Breast epithelium (tissue), 4 donors: ENCODE data around the gene C1orf146. TPM values are rescaled to one million over a fixed set of nuclear protein-coding genes. Genes with fewer than 3 reads are reported as not detected.
"Not testable (repeated sequence)": the region's sequence is repeated elsewhere in the genome, so short reads cannot be mapped to it uniquely, and the experiment has no call there.

Experiments used
- DNase-seq, 2 donors: peaks; one replicate each; pipeline ENCODE4 v3.0.0-alpha.2; 2019; ENCODE audit warnings: low spot score in 2 of 2
- H3K27ac ChIP-seq, 2 donors: fragments of 200-600 bp; sonication (generic) in 1 of 2; one replicate each; pipeline ENCODE4 v1.5.1; 2016 to 2019; ENCODE audit warnings: mild to moderate bottlenecking in 1 of 2
- H3K27me3 ChIP-seq, 2 donors: fragments of 200-600 bp; sonication (generic) in 1 of 2; one replicate each; pipeline versions ENCODE4 v1.5.1 to v1.6.0; 2017 to 2019; ENCODE audit warnings: control low read depth in 1 of 2, mild to moderate bottlenecking in 1 of 2
- H3K36me3 ChIP-seq: fragments of 200-600 bp; one replicate; pipeline ENCODE4 v1.5.1; 2019
- H3K4me1 ChIP-seq, 2 donors: fragments of 200-600 bp; sonication (generic); one replicate each; pipeline ENCODE4 v1.5.1; 2016 to 2019; ENCODE audit warnings: control low read depth in 1 of 2
- H3K4me3 ChIP-seq, 3 donors: fragments of 200-600 bp; sonication (generic); 1 replicate in 2 of 3; 2 replicates in 1 of 3; pipeline ENCODE4 v1.5.1; 2016 to 2019; ENCODE audit warnings: mild to moderate bottlenecking in 3 of 3, moderate library complexity in 2 of 3
- H3K9me3 ChIP-seq, 2 donors: fragments of 200-600 bp; sonication (generic) in 1 of 2; one replicate each; pipeline ENCODE4 v1.5.1; 2016 to 2019; ENCODE audit warnings: control low read depth in 1 of 2
- CTCF ChIP-seq, 3 donors: fragments of 450-650 bp; IDR thresholded peaks; one replicate each; pipeline ENCODE4 v1.5.1; 2016 to 2017; ENCODE audit warnings: antibody characterized with exemption in 3 of 3, mild to moderate bottlenecking in 3 of 3, moderate library complexity in 3 of 3
- POLR2A ChIP-seq: fragments of 450-650 bp; IDR thresholded peaks from one replicate; pipeline ENCODE4 v1.6.1; 2016; ENCODE audit warnings: antibody characterized with exemption, mild to moderate bottlenecking, moderate library complexity
- POLR2AphosphoS5 ChIP-seq, 3 donors: sonication (generic); formaldehyde crosslinking; IDR thresholded peaks; one replicate each; pipeline ENCODE4 v1.6.1; 2017; ENCODE audit warnings: antibody characterized with exemption in 3 of 3
- intact Hi-C: fragments of 100-400 bp; cut with DNase I; formaldehyde crosslinking; loops from one replicate; pipeline ENCODE4 v1.15.1; 2023; ENCODE audit warnings: low total_unique reads
- total RNA-seq, 3 donors: library from RNA; depleted of rRNA; stranded (reverse); fragments of >200 nt; gene quantifications; one replicate each; pipeline ENCODE4 v1.1.0, GENCODE V29; 2016

Gene C1orf146
- total RNA-seq, 3 donors from 2014 or later, result not detected

GRCh38 chr1:92273039-92273438 lies 55.3 kb downstream of the C1orf146 start:
- H3K9me3 ChIP-seq, result no peaks in the 10 kb centered on the region
- H3K4me3 ChIP-seq, result no peak overlapping the region
- no peaks in the 10 kb centered on the region for H3K36me3 ChIP-seq
- no peaks in the 10 kb centered on the region for H3K27me3 ChIP-seq
- no peaks in the 10 kb centered on the region for H3K4me1 ChIP-seq
- no peak overlapping the region for H3K27ac ChIP-seq
- no peak for TF ChIP-seq POLR2A
- no peak for TF ChIP-seq CTCF (IDR thresholded peaks at IDR 0.05)
- TF ChIP-seq POLR2AphosphoS5 (IDR thresholded peaks at IDR 0.05), result no peak
- intact Hi-C loops, result no loop called here
- DNase-seq, result no peak

- no peak for TF ChIP-seq CTCF (IDR thresholded peaks at IDR 0.05)
- no peak for TF ChIP-seq POLR2AphosphoS5 (IDR thresholded peaks at IDR 0.05)
- no peak for TF ChIP-seq POLR2A
- no peak overlapping the region for H3K27ac ChIP-seq
- intact Hi-C loops, result no loop called here
- no peaks in the 10 kb centered on the region for H3K4me1 ChIP-seq
- H3K4me3 ChIP-seq, result no peak overlapping the region
- no peaks in the 10 kb centered on the region for H3K36me3 ChIP-seq
- no peak for DNase-seq
- H3K9me3 ChIP-seq, result no peaks in the 10 kb centered on the region
- H3K27me3 ChIP-seq, result no peaks in the 10 kb centered on the region
These were observed 57.2 kb downstream of the C1orf146 start for GRCh38 chr1:92274939-92275338.

DNA sequence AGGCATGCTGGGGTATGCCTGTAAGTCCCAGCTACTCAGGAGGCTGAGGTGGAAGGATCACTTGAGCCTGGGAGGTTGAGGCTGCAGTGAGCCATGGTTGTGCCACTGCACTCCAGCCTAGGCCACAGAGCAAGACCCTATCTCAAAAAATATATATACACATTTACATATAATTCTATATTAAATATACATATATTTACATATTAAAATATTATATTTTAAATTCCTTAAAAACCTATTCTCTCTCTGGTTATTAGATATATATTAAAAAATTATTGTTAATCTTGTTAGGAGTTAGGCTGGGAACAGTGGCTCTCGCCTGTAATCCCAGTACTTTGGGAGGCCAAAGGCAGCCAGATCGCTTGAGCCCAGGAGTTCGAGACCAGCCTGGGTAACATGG lies 58.4 kb downstream of the C1orf146 start:
- no peak overlapping the region for H3K27ac ChIP-seq
- TF ChIP-seq POLR2AphosphoS5 (IDR thresholded peaks at IDR 0.05) (no peak), CTCF (IDR thresholded peaks at IDR 0.05) (no peak), POLR2A (no peak)
- H3K36me3 ChIP-seq, result no peaks in the 10 kb centered on the region
- H3K4me1 ChIP-seq, result no peaks in the 10 kb centered on the region
- intact Hi-C loops, result no loop called here
- H3K4me3 ChIP-seq, result no peak overlapping the region
- no peaks in the 10 kb centered on the region for H3K9me3 ChIP-seq
- no peak for DNase-seq
- no peaks in the 10 kb centered on the region for H3K27me3 ChIP-seq

GRCh38 chr1:92277105-92277723 lies 59.5 kb downstream of the C1orf146 start:
- no peaks in the 10 kb centered on the region for H3K36me3 ChIP-seq
- H3K4me3 ChIP-seq, result no peak overlapping the region
- H3K9me3 ChIP-seq, result no peaks in the 10 kb centered on the region
- no peak overlapping the region for H3K27ac ChIP-seq
- intact Hi-C loops, result no loop called here
- no peaks in the 10 kb centered on the region for H3K4me1 ChIP-seq
- no peak for TF ChIP-seq POLR2A
- TF ChIP-seq CTCF (IDR thresholded peaks at IDR 0.05), result no peak
- TF ChIP-seq POLR2AphosphoS5 (IDR thresholded peaks at IDR 0.05), result no peak
- no peak for DNase-seq
- no peaks in the 10 kb centered on the region for H3K27me3 ChIP-seq

DNA sequence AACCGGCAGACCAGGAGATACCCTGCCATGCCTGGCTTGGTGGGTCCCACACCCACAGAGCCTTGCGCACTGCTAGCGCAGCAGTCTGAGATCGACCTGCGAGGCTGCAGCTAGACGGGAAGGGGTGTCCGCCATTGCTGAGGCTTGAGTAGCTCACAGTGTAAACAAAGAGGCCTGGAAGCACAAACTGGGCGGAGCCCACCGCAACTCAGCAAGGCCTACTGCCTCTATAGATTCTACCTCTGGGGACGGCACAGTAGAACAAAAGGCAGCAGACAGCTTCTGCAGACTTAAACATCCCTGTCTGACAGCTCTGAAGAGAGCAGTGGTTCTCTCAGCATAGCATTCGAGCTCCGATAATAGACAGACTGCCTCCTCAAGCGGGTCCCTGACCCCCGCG lies 62.1 kb downstream of the C1orf146 start:
- H3K36me3 ChIP-seq, H3K4me3 ChIP-seq, intact Hi-C loops, H3K4me1 ChIP-seq, H3K9me3 ChIP-seq, H3K27ac ChIP-seq, DNase-seq, H3K27me3 ChIP-seq: not testable (repeated sequence)

- H3K36me3 ChIP-seq, H3K4me3 ChIP-seq, intact Hi-C loops, H3K27me3 ChIP-seq, DNase-seq, H3K27ac ChIP-seq, H3K4me1 ChIP-seq, H3K9me3 ChIP-seq: not testable (repeated sequence)
These were observed 63.7 kb downstream of the C1orf146 start for GRCh38 chr1:92281411-92281810.
